NCI-H2196 treated with DMSO at 0.1 percent for 48 hours (cell line): ENCODE measurements around the gene WNT3A.

Experiments
- DNase-seq: peaks from one replicate; lab custom pipeline; 2025; ENCODE audit not compliant: unreplicated experiment; lab: John Stamatoyannopoulos, UW

Gene WNT3A

GRCh38 chr1:228109962-228110488 is 103.2 kb downstream of the WNT3A start:
- no peak for DNase-seq

GRCh38 chr1:228110556-228110955 is 103.8 kb downstream of the WNT3A start:
- DNase-seq: no peak
